Measurements from ENCODE around the gene AHRR.
"Not testable (repeated sequence)": the region's sequence is repeated elsewhere in the genome, so short reads cannot be mapped to it uniquely, and the experiment has no call there.

DNA sequence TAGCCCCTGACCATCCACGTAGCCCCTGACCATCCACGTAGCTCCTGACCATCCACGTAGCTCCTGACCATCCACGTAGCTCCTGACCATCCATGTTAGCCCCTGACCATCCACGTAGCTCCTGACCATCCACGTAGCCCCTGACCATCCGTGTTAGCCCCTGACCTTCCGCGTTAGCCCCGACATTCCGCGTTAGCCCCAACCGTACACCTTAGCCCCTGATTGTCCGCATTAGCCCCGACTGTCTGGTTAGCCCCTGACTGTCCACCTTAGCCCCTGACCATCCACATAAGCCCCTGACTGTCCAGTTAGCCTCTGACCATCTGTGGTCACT, 76.6 kb downstream of the AHRR start:
- TF ChIP-seq, protein P1, sequence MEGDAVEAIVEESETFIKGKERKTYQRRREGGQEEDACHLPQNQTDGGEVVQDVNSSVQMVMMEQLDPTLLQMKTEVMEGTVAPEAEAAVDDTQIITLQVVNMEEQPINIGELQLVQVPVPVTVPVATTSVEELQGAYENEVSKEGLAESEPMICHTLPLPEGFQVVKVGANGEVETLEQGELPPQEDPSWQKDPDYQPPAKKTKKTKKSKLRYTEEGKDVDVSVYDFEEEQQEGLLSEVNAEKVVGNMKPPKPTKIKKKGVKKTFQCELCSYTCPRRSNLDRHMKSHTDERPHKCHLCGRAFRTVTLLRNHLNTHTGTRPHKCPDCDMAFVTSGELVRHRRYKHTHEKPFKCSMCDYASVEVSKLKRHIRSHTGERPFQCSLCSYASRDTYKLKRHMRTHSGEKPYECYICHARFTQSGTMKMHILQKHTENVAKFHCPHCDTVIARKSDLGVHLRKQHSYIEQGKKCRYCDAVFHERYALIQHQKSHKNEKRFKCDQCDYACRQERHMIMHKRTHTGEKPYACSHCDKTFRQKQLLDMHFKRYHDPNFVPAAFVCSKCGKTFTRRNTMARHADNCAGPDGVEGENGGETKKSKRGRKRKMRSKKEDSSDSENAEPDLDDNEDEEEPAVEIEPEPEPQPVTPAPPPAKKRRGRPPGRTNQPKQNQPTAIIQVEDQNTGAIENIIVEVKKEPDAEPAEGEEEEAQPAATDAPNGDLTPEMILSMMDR (conservative IDR thresholded peaks at IDR 0.05; ENCODE audit: low read depth in 2 of 2), result not testable (repeated sequence)
- TF ChIP-seq EZH2 (IDR thresholded peaks at IDR 0.05; ENCODE audit: low read depth, unreplicated experiment); JUNB (IDR thresholded peaks at IDR 0.05; ENCODE audit: unreplicated experiment); EZH2phosphoT487 (IDR thresholded peaks at IDR 0.05; ENCODE audit: unreplicated experiment); POLR2AphosphoS5 (IDR thresholded peaks at IDR 0.05; ENCODE audit: low read depth); STAT1 (IDR thresholded peaks at IDR 0.05; ENCODE audit: unreplicated experiment); CREB1 (CRISPR knock-in tag; IDR thresholded peaks at IDR 0.05; ENCODE audit: low read depth); NANOG (IDR thresholded peaks at IDR 0.05; ENCODE audit: borderline replicate concordance); ZNF114 (CRISPR knock-in tag; IDR thresholded peaks at IDR 0.05); ZNF331 (CRISPR knock-in tag; IDR thresholded peaks at IDR 0.05; ENCODE audit: low read depth): not testable (repeated sequence)
- TF ChIP-seq, protein P2, sequence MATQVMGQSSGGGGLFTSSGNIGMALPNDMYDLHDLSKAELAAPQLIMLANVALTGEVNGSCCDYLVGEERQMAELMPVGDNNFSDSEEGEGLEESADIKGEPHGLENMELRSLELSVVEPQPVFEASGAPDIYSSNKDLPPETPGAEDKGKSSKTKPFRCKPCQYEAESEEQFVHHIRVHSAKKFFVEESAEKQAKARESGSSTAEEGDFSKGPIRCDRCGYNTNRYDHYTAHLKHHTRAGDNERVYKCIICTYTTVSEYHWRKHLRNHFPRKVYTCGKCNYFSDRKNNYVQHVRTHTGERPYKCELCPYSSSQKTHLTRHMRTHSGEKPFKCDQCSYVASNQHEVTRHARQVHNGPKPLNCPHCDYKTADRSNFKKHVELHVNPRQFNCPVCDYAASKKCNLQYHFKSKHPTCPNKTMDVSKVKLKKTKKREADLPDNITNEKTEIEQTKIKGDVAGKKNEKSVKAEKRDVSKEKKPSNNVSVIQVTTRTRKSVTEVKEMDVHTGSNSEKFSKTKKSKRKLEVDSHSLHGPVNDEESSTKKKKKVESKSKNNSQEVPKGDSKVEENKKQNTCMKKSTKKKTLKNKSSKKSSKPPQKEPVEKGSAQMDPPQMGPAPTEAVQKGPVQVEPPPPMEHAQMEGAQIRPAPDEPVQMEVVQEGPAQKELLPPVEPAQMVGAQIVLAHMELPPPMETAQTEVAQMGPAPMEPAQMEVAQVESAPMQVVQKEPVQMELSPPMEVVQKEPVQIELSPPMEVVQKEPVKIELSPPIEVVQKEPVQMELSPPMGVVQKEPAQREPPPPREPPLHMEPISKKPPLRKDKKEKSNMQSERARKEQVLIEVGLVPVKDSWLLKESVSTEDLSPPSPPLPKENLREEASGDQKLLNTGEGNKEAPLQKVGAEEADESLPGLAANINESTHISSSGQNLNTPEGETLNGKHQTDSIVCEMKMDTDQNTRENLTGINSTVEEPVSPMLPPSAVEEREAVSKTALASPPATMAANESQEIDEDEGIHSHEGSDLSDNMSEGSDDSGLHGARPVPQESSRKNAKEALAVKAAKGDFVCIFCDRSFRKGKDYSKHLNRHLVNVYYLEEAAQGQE (IDR thresholded peaks at IDR 0.05; ENCODE audit: unreplicated experiment), result not testable (repeated sequence)
- TF ChIP-seq, protein P3, sequence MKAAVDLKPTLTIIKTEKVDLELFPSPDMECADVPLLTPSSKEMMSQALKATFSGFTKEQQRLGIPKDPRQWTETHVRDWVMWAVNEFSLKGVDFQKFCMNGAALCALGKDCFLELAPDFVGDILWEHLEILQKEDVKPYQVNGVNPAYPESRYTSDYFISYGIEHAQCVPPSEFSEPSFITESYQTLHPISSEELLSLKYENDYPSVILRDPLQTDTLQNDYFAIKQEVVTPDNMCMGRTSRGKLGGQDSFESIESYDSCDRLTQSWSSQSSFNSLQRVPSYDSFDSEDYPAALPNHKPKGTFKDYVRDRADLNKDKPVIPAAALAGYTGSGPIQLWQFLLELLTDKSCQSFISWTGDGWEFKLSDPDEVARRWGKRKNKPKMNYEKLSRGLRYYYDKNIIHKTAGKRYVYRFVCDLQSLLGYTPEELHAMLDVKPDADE (IDR thresholded peaks at IDR 0.05), result not testable (repeated sequence)
- TF ChIP-seq, protein P4, sequence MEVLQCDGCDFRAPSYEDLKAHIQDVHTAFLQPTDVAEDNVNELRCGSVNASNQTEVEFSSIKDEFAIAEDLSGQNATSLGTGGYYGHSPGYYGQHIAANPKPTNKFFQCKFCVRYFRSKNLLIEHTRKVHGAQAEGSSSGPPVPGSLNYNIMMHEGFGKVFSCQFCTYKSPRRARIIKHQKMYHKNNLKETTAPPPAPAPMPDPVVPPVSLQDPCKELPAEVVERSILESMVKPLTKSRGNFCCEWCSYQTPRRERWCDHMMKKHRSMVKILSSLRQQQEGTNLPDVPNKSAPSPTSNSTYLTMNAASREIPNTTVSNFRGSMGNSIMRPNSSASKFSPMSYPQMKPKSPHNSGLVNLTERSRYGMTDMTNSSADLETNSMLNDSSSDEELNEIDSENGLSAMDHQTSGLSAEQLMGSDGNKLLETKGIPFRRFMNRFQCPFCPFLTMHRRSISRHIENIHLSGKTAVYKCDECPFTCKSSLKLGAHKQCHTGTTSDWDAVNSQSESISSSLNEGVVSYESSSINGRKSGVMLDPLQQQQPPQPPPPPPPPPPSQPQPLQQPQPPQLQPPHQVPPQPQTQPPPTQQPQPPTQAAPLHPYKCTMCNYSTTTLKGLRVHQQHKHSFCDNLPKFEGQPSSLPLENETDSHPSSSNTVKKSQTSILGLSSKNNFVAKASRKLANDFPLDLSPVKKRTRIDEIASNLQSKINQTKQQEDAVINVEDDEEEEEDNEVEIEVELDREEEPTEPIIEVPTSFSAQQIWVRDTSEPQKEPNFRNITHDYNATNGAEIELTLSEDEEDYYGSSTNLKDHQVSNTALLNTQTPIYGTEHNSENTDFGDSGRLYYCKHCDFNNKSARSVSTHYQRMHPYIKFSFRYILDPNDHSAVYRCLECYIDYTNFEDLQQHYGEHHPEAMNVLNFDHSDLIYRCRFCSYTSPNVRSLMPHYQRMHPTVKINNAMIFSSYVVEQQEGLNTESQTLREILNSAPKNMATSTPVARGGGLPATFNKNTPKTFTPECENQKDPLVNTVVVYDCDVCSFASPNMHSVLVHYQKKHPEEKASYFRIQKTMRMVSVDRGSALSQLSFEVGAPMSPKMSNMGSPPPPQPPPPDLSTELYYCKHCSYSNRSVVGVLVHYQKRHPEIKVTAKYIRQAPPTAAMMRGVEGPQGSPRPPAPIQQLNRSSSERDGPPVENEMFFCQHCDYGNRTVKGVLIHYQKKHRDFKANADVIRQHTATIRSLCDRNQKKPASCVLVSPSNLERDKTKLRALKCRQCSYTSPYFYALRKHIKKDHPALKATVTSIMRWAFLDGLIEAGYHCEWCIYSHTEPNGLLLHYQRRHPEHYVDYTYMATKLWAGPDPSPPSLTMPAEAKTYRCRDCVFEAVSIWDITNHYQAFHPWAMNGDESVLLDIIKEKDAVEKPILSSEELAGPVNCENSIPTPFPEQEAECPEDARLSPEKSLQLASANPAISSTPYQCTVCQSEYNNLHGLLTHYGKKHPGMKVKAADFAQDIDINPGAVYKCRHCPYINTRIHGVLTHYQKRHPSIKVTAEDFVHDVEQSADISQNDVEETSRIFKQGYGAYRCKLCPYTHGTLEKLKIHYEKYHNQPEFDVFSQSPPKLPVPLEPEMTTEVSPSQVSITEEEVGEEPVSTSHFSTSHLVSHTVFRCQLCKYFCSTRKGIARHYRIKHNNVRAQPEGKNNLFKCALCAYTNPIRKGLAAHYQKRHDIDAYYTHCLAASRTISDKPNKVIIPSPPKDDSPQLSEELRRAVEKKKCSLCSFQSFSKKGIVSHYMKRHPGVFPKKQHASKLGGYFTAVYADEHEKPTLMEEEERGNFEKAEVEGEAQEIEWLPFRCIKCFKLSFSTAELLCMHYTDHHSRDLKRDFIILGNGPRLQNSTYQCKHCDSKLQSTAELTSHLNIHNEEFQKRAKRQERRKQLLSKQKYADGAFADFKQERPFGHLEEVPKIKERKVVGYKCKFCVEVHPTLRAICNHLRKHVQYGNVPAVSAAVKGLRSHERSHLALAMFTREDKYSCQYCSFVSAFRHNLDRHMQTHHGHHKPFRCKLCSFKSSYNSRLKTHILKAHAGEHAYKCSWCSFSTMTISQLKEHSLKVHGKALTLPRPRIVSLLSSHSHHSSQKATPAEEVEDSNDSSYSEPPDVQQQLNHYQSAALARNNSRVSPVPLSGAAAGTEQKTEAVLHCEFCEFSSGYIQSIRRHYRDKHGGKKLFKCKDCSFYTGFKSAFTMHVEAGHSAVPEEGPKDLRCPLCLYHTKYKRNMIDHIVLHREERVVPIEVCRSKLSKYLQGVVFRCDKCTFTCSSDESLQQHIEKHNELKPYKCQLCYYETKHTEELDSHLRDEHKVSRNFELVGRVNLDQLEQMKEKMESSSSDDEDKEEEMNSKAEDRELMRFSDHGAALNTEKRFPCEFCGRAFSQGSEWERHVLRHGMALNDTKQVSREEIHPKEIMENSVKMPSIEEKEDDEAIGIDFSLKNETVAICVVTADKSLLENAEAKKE (CRISPR knock-in tag; IDR thresholded peaks at IDR 0.05), result not testable (repeated sequence)
